HepG2 (cell line): ENCODE results near the gene CEBPA. TPM values are rescaled to one million over a fixed set of nuclear protein-coding genes. Genes with fewer than 3 reads are reported as not detected.

ENCODE experiments used
- ATAC-seq: fragments of 200-7000 bp; cut with Tn5 transposase; 3 replicates; pipeline ENCODE4 v1.9.1; 2020; ENCODE audit warnings: mild to moderate bottlenecking, moderate library complexity
- BruUV-seq: library from RNA; stranded (reverse); fragments of 400-500 nt; replicated peaks from 2 replicates; lab custom pipeline; 2021; lab: Mats Ljungman, UMichigan
- CTCF ChIA-PET: fragments of 300-600 bp; formaldehyde crosslinking; extraction: SDS; loops from one replicate; lab custom pipeline; 2021; ENCODE audit warnings: low total read pairs, inconsistent platforms, low intra/inter-chr PET ratio; lab: Yijun Ruan, JAX
- POLR2A ChIA-PET: fragments of 350-600 bp; sonication (Branson Sonifier 250); formaldehyde crosslinking; loops from one replicate; lab custom pipeline; 2020; ENCODE audit warnings: antibody characterized with exemption, inconsistent platforms; lab: Yijun Ruan, JAX
- DNase-seq: peaks from one replicate; pipeline ENCODE4 v3.0.0-alpha.2; 2015; ENCODE audit warnings: low spot score
- FAIRE-seq: peaks from 3 replicates; lab custom pipeline; 2011; peaks lifted over from hg19 to GRCh38; lab: Jason Lieb, UNC
- H2AFZ ChIP-seq: one replicate; pipeline ENCODE4 v1.6.1; 2011; ENCODE audit warnings: low read length, inconsistent platforms
- H3K27ac ChIP-seq: fragments of 300-600 bp; 3 replicates; pipeline ENCODE4 v1.8.0; 2011; ENCODE audit warnings: mixed run types, mild to moderate bottlenecking, mixed read lengths, low read length, inconsistent platforms; ENCODE audit not compliant: insufficient read depth; ENCODE audit errors: extremely low read length
- H3K27me3 ChIP-seq, 2 experiments: fragments of 200-600 bp in 1 of 2; 2 replicates in 1 of 2; 3 replicates in 1 of 2; pipeline versions ENCODE4 v1.6.0 to v1.8.0; 2011; ENCODE audit warnings: low read length in 2 of 2, mild to moderate bottlenecking in 2 of 2, moderate library complexity in 2 of 2, inconsistent platforms in 1 of 2; ENCODE audit not compliant: insufficient read depth in 2 of 2, control insufficient read depth in 1 of 2
- H3K36me3 ChIP-seq, 2 experiments: fragments of 200-600 bp in 1 of 2; replicated peaks in 1 of 2; 2 replicates in 1 of 2; 3 replicates in 1 of 2; pipeline versions ENCODE4 v1.5.1 to v1.8.0; 2011; ENCODE audit warnings: low read length in 2 of 2, inconsistent platforms in 1 of 2; ENCODE audit not compliant: insufficient read depth in 2 of 2, control insufficient read depth in 1 of 2
- H3K4me1 ChIP-seq: 2 replicates; pipeline ENCODE4 v1.5.1; 2012; ENCODE audit warnings: low read length, inconsistent platforms; ENCODE audit not compliant: insufficient read depth
- H3K4me2 ChIP-seq: 2 replicates; pipeline ENCODE4 v1.6.0; 2011; ENCODE audit warnings: low read depth, low read length, inconsistent platforms
- H3K4me3 ChIP-seq, 3 experiments: fragments of 200-600 bp in 1 of 3; sonication (generic), shearing (Covaris generic) in 1 of 3; replicated peaks in 1 of 3; 2 replicates each; pipeline ENCODE4 v1.5.1; 2011 to 2016; ENCODE audit warnings: low read length in 3 of 3, inconsistent platforms in 2 of 3, low read depth in 2 of 3, mild to moderate bottlenecking in 2 of 3, control low read depth in 1 of 3, mixed read lengths in 1 of 3; ENCODE audit not compliant: insufficient read depth in 1 of 3
- H3K79me2 ChIP-seq: one replicate; pipeline ENCODE4 v1.6.1; 2011; ENCODE audit warnings: low read length, inconsistent platforms; ENCODE audit not compliant: insufficient read depth
- H3K9ac ChIP-seq: 2 replicates; pipeline ENCODE4 v1.6.0; 2011; ENCODE audit warnings: mild to moderate bottlenecking, low read depth, low read length, inconsistent platforms; ENCODE audit not compliant: insufficient read depth
- H3K9me3 ChIP-seq: 2 replicates; pipeline ENCODE4 v1.5.1; 2012; ENCODE audit warnings: mild to moderate bottlenecking, low read length
- H4K20me1 ChIP-seq: 2 replicates; pipeline ENCODE4 v1.6.0; 2011; ENCODE audit warnings: inconsistent platforms, mild to moderate bottlenecking, low read length, moderate library complexity; ENCODE audit not compliant: insufficient read depth
- CHCHD3 ChIP-seq: sonication (generic); formaldehyde crosslinking; IDR thresholded peaks from 2 replicates; pipeline ENCODE4 v1.8.0; 2022; ENCODE audit warnings: mild to moderate bottlenecking, missing genetic modification reagents, moderate library complexity
- E2F2 ChIP-seq: sonication (generic); formaldehyde crosslinking; IDR thresholded peaks from 2 replicates; pipeline ENCODE4 v1.4.0; 2020; ENCODE audit warnings: missing genetic modification reagents, borderline replicate concordance
- HBP1 ChIP-seq: IDR thresholded peaks from 2 replicates; pipeline ENCODE4 v1.6.1; 2016; ENCODE audit warnings: low read depth, control low read depth
- HOXA7 ChIP-seq: sonication (generic); formaldehyde crosslinking; IDR thresholded peaks from 2 replicates; pipeline ENCODE4 v1.8.1; 2022; ENCODE audit warnings: mild to moderate bottlenecking, missing genetic modification reagents, moderate library complexity
- MTA1 ChIP-seq: sonication (generic); formaldehyde crosslinking; IDR thresholded peaks from 2 replicates; pipeline ENCODE4 v1.4.0; 2020; ENCODE audit warnings: missing genetic modification reagents, mild to moderate bottlenecking, borderline replicate concordance
- YEATS4 ChIP-seq: sonication (generic); formaldehyde crosslinking; IDR thresholded peaks from 2 replicates; pipeline ENCODE4 v1.4.0; 2020; ENCODE audit warnings: missing genetic modification reagents, borderline replicate concordance
- ZNF660 ChIP-seq: sonication (generic); formaldehyde crosslinking; IDR thresholded peaks from 2 replicates; pipeline ENCODE4 v1.5.1; 2020; ENCODE audit warnings: mild to moderate bottlenecking, low read depth, missing genetic modification reagents, borderline replicate concordance
- WGBS: methylation state at CpG from one replicate; pipeline ENCODE4 v1.1.6; 2017; ENCODE audit warnings: low lambda C conversion rate; 5-methylcytosine and 5-hydroxymethylcytosine counted together
- in situ Hi-C: cut with HindIII; loops from 2 replicates; pipeline ENCODE4 v1.10.0; 2017; ENCODE audit warnings: low pct_unique_long_range_greater_than_20kb; ENCODE audit not compliant: extremely low pct_ligation_motif_present
- intact Hi-C: fragments of 100-400 bp; cut with micrococcal nuclease; formaldehyde crosslinking; loops from one replicate; pipeline ENCODE4 v1.10.0; 2022; ENCODE audit not compliant: unreplicated experiment
- polyA plus RNA-seq, 8 experiments: library from polyadenylated mRNA; depleted of rRNA in 3 of 8; stranded (reverse) in 7 of 8; unstranded in 1 of 8; fragments of >200 nt; fragmentation: Illumina TruSeq in 4 of 8; extraction: Trizol in 4 of 8; gene quantifications; 2 replicates each; pipeline versions ENCODE4 v1.2.1 to v1.2.3, GENCODE V29; 2011 to 2016; ENCODE audit warnings: low read depth in 4 of 8, missing spikeins in 1 of 8, mixed read lengths in 1 of 8; ENCODE audit not compliant: insufficient read depth in 1 of 8
- total RNA-seq, 5 experiments: library from RNA; depleted of rRNA; stranded (reverse); fragments of >200 nt; fragmentation: Illumina TruSeq; extraction: Trizol; gene quantifications; 2 replicates each; pipeline ENCODE4 v1.2.3, GENCODE V29; 2016; ENCODE audit warnings: low read depth in 1 of 5
- TF ChIP-seq, protein P1 (sequence below): sonication (generic); formaldehyde crosslinking; IDR thresholded peaks from 2 replicates; pipeline ENCODE4 v1.5.1; 2020; ENCODE audit warnings: mild to moderate bottlenecking, moderate library complexity, missing genetic modification reagents

The CEBPA gene
- total and polyA plus RNA-seq, 2 of the 13 experiments (the other 11 are each of a cell fraction or from before 2014, with no cell fraction given), result 24.8 to 103 TPM

GRCh38 chr19:33251526-33252090 is 50.7 kb downstream of the CEBPA start (continued):
- TF ChIP-seq E2F2 (CRISPR knock-in tag) (no peak), CHCHD3 (CRISPR knock-in tag) (no peak), ZNF660 (no peak), HBP1 (CRISPR knock-in tag) (no peak), HOXA7 (no peak)
- TF ChIP-seq, protein P1, sequence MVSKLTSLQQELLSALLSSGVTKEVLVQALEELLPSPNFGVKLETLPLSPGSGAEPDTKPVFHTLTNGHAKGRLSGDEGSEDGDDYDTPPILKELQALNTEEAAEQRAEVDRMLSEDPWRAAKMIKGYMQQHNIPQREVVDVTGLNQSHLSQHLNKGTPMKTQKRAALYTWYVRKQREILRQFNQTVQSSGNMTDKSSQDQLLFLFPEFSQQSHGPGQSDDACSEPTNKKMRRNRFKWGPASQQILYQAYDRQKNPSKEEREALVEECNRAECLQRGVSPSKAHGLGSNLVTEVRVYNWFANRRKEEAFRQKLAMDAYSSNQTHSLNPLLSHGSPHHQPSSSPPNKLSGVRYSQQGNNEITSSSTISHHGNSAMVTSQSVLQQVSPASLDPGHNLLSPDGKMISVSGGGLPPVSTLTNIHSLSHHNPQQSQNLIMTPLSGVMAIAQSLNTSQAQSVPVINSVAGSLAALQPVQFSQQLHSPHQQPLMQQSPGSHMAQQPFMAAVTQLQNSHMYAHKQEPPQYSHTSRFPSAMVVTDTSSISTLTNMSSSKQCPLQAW, result no peak

DNA sequence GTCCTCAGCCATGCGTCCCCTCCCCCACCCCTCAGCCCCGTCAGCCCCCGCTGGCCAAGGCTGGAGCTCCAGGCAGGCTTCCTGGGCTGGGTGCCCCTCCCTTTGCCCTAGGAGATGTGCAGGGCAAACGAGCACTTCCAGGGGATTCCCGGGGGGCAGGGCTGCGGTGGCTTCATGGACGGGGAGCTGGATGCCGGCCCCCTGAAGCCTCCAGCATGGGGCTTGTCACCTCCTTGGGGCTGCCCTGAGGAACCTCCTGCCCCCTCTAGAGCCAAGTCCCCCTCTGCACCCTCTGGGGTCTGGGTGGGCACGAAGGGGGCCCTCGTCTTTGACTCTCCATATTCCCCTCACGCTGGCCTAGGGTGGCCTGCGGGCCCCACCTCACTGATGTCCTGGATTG is 51.3 kb downstream of the CEBPA start:
- Histone ChIP-seq H3K36me3 (no peaks in the 10 kb centered on the region), H3K27ac (no peak overlapping the region), H3K9me3 (peaks cover 1% of the 10 kb centered on the region; the same call in 1 of the 2 replicates), H3K27me3 (peaks cover 9 to 21% of the 10 kb centered on the region in 2 experiments; a peak in 4 of 5 replicates), H4K20me1 (no peaks in the 10 kb centered on the region), H2AFZ (no peak overlapping the region), H3K9ac (no peak overlapping the region), H3K4me3 (no peak overlapping the region), H3K4me1 (peaks cover 74% of the 10 kb centered on the region)
- in situ Hi-C loops (no loop called here), intact Hi-C loops (no loop called here)
- ATAC-seq (no peak), FAIRE-seq (no peak), DNase-seq (no peak)
- WGBS, result 67% methylated on average over 3 of the region's 12 CpGs
- POLR2A ChIA-PET, result interaction anchor here (0.6 to 1.5 kb wide), 3 partner anchors 28 to 186 kb away, joined by 3 to 7 read pairs (median 3); no protein-coding TSS in a partner anchor
- no TSS peak for BruUV-seq
- CTCF ChIA-PET, result no interaction called here
- no peak for TF ChIP-seq YEATS4 (CRISPR knock-in tag)
- TF ChIP-seq MTA1 (CRISPR knock-in tag), result 0 out of 2 replicates have a peak, but pooled peaks have one; percentile 22
- TF ChIP-seq, all 625 proteins: peak for 1
- H3K79me2 ChIP-seq, result no peaks in the 10 kb centered on the region
- H3K4me2 ChIP-seq, result no peak overlapping the region
